PC-3 (cell line): ENCODE measurements around the gene ARNT2.

Experiments used
- EZH2 ChIP-seq: fragments of 300-600 bp; sonication (generic); IDR thresholded peaks from one replicate; pipeline ENCODE4 v1.6.1; 2017; ENCODE audit warnings: antibody characterized with exemption, mild to moderate bottlenecking, low read length; ENCODE audit not compliant: unreplicated experiment
- EZH2phosphoT487 ChIP-seq: fragments of 300-600 bp; sonication (generic); IDR thresholded peaks from 2 replicates; pipeline ENCODE4 v1.6.1; 2018; ENCODE audit warnings: mild to moderate bottlenecking, antibody characterized with exemption, low read length, borderline replicate concordance
- TF ChIP-seq, protein P1 (sequence below): fragments of 300-600 bp; sonication (generic); conservative IDR thresholded peaks from 2 replicates; pipeline ENCODE4 v1.5.1; 2017; ENCODE audit warnings: antibody characterized with exemption, low read depth, mild to moderate bottlenecking, low read length

- TF ChIP-seq, protein P1, sequence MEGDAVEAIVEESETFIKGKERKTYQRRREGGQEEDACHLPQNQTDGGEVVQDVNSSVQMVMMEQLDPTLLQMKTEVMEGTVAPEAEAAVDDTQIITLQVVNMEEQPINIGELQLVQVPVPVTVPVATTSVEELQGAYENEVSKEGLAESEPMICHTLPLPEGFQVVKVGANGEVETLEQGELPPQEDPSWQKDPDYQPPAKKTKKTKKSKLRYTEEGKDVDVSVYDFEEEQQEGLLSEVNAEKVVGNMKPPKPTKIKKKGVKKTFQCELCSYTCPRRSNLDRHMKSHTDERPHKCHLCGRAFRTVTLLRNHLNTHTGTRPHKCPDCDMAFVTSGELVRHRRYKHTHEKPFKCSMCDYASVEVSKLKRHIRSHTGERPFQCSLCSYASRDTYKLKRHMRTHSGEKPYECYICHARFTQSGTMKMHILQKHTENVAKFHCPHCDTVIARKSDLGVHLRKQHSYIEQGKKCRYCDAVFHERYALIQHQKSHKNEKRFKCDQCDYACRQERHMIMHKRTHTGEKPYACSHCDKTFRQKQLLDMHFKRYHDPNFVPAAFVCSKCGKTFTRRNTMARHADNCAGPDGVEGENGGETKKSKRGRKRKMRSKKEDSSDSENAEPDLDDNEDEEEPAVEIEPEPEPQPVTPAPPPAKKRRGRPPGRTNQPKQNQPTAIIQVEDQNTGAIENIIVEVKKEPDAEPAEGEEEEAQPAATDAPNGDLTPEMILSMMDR, result no peak
- TF ChIP-seq EZH2 (no peak), EZH2phosphoT487 (no peak)
Measured at GRCh38 chr15:80536231-80536630, 132.0 kb downstream of the ARNT2 start.
